A673 (cell line): Measurements from ENCODE around the gene SLC5A9.

Source experiments
- CTCF ChIP-seq: fragments of 300-800, 200-600 bp; sonication (generic); conservative IDR thresholded peaks from 2 replicates; pipeline ENCODE4 v1.5.1; 2017; ENCODE audit warnings: low read depth, mild to moderate bottlenecking, antibody characterized with exemption, low read length, moderate library complexity, mixed read lengths
- EZH2 ChIP-seq: fragments of 200-600 bp; sonication (generic); IDR thresholded peaks from 2 replicates; pipeline ENCODE4 v1.6.1; 2017; ENCODE audit warnings: borderline replicate concordance, low read depth, mild to moderate bottlenecking, mixed read lengths, antibody characterized with exemption, low read length; ENCODE audit not compliant: poor library complexity, severe bottlenecking

GRCh38 chr1:48249868-48250267 is 27.4 kb downstream of the SLC5A9 start:
- TF ChIP-seq CTCF: no peak
- TF ChIP-seq EZH2: no peak
